Liver (tissue), 9 donors: ENCODE measurements around the gene PSMG1. TPM values are rescaled to one million over a fixed set of nuclear protein-coding genes. Genes with fewer than 3 reads are reported as not detected.
"Not testable (repeated sequence)": the region's sequence is repeated elsewhere in the genome, so short reads cannot be mapped to it uniquely, and the experiment has no call there.

ENCODE experiments used
- DNase-seq: peaks from one replicate; pipeline ENCODE4 v3.0.0-alpha.2; 2017; ENCODE audit warnings: low spot score
- H3K27ac ChIP-seq, 2 donors: one replicate each; pipeline ENCODE4 v1.7.0; 2013; ENCODE audit warnings: inconsistent platforms in 2 of 2, low read length in 2 of 2, control low read depth in 1 of 2, low read depth in 1 of 2, mild to moderate bottlenecking in 1 of 2
- H3K27me3 ChIP-seq, 4 donors: one replicate each; pipeline versions ENCODE4 v1.6.1 to v1.7.0; 2013; ENCODE audit warnings: low read length in 3 of 4, inconsistent platforms in 1 of 4, mild to moderate bottlenecking in 1 of 4, moderate library complexity in 1 of 4; ENCODE audit not compliant: control insufficient read depth in 4 of 4, insufficient read depth in 4 of 4
- H3K36me3 ChIP-seq, 4 donors: one replicate each; pipeline versions ENCODE4 v1.6.1 to v1.7.0; 2013; ENCODE audit warnings: low read length in 3 of 4, mild to moderate bottlenecking in 3 of 4, low read depth in 1 of 4, moderate library complexity in 1 of 4; ENCODE audit not compliant: control insufficient read depth in 4 of 4, insufficient read depth in 3 of 4
- H3K4me1 ChIP-seq, 4 donors: one replicate each; pipeline versions ENCODE4 v1.6.1 to v1.7.0; 2013; ENCODE audit warnings: low read length in 3 of 4, mild to moderate bottlenecking in 3 of 4, moderate library complexity in 1 of 4; ENCODE audit not compliant: control insufficient read depth in 4 of 4, insufficient read depth in 4 of 4
- H3K4me3 ChIP-seq, 3 donors: one replicate each; pipeline versions ENCODE4 v1.6.1 to v1.7.0; 2013; ENCODE audit warnings: low read length in 3 of 3, control low read depth in 1 of 3, low read depth in 1 of 3, mild to moderate bottlenecking in 1 of 3
- H3K9ac ChIP-seq, 2 donors: one replicate each; pipeline ENCODE4 v1.7.0; 2013; ENCODE audit warnings: low read length in 2 of 2, mild to moderate bottlenecking in 2 of 2, moderate library complexity in 2 of 2, control low read depth in 1 of 2, low read depth in 1 of 2
- H3K9me3 ChIP-seq, 4 donors: one replicate each; pipeline versions ENCODE4 v1.6.1 to v1.7.0; 2013; ENCODE audit warnings: low read length in 3 of 4; ENCODE audit not compliant: control insufficient read depth in 4 of 4
- EGR1 ChIP-seq, 2 donors: IDR thresholded peaks; 2 replicates each; pipeline ENCODE4 v1.6.1; 2016 to 2018; ENCODE audit warnings: antibody characterized with exemption in 2 of 2, low read depth in 2 of 2
- FOXA1 ChIP-seq: IDR thresholded peaks from 2 replicates; pipeline ENCODE4 v1.6.1; 2016; ENCODE audit warnings: antibody characterized with exemption
- FOXA2 ChIP-seq: IDR thresholded peaks from 2 replicates; pipeline ENCODE4 v1.6.1; 2016; ENCODE audit warnings: antibody characterized with exemption
- GABPA ChIP-seq, 2 donors: IDR thresholded peaks in 1 of 2; conservative IDR thresholded peaks in 1 of 2; 2 replicates each; pipeline ENCODE4 v1.6.1; 2016; ENCODE audit warnings: antibody characterized with exemption in 2 of 2, mild to moderate bottlenecking in 1 of 2, moderate library complexity in 1 of 2
- JUND ChIP-seq, 2 donors: IDR thresholded peaks; 2 replicates each; pipeline ENCODE4 v1.6.1; 2016; ENCODE audit warnings: antibody characterized with exemption in 2 of 2
- NR2F2 ChIP-seq: IDR thresholded peaks from 2 replicates; pipeline ENCODE4 v1.6.1; 2016; ENCODE audit warnings: antibody characterized with exemption
- RAD21 ChIP-seq, 2 donors: IDR thresholded peaks; 2 replicates each; pipeline ENCODE4 v1.6.1; 2016; ENCODE audit warnings: antibody characterized with exemption in 2 of 2, mild to moderate bottlenecking in 2 of 2
- YY1 ChIP-seq: IDR thresholded peaks from 2 replicates; pipeline ENCODE4 v1.6.1; 2016; ENCODE audit warnings: antibody characterized with exemption, mild to moderate bottlenecking
- WGBS: extraction: QIAGEN DNeasy Blood & Tissue Kit; methylation state at CpG from one replicate; pipeline ENCODE4 v1.1.7; 2013; 5-methylcytosine and 5-hydroxymethylcytosine counted together
- polyA plus RNA-seq, 2 donors: library from polyadenylated mRNA; stranded (reverse) in 1 of 2; unstranded in 1 of 2; fragments of 200-250 nt in 1 of 2; fragments of >200 nt in 1 of 2; fragmentation: Nextera tagmentation in 1 of 2; extraction: Ambion mirVana in 1 of 2; gene quantifications; one replicate each; pipeline versions ENCODE4 v1.2.1 to v1.2.3, GENCODE V29; 2013 to 2015
- total RNA-seq, 2 donors: library from RNA; depleted of rRNA; stranded (reverse); fragments of >200 nt; gene quantifications; one replicate each; pipeline ENCODE4 v1.2.3, GENCODE V29; 2014
- TF ChIP-seq, protein P1 (sequence below): fragments of 150-350 bp; IDR thresholded peaks from 2 replicates; pipeline ENCODE4 v1.5.1; 2017; ENCODE audit warnings: improper control_type of control experiment, low read depth, low read length; ENCODE audit not compliant: missing input control
- TF ChIP-seq, protein P2 (sequence below): IDR thresholded peaks from 2 replicates; pipeline ENCODE4 v1.6.1; 2016; ENCODE audit warnings: antibody characterized with exemption, mild to moderate bottlenecking
- TF ChIP-seq, protein P3 (sequence below): IDR thresholded peaks from 2 replicates; pipeline ENCODE4 v1.6.1; 2016; ENCODE audit warnings: antibody characterized with exemption
- donor health status: healthy.
- donor health status: healthy.
- donor health status: healthy.
- donor health status: healthy.
- donor health status: healthy.

The PSMG1 gene
- total and polyA plus RNA-seq, 4 donors = 23.9 to 32.3 (median 30.7) TPM

DNA sequence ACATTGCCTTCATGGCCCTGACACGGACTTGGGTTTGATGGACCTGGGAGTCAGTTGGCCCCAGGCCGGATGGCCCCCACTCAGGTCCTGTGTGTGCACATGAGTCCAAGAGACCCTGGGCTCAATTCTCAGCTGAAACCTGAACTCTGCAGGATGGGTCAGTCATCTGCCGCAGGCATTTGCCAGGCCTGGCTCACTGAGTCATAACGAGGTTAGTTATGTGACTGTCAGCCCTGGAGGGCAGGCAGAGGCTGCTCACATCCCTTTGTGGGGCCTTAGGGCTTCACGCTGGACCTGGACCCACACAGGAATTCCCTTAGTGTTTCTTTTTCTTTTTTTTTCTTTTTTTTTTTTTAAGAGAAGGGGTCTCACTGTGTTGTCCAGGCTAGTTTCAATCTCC, 46.5 kb downstream of the PSMG1 start (continued):
- no peak for TF ChIP-seq EGR1 (IDR thresholded peaks at IDR 0.05; ENCODE audit: low read depth in 2 of 2)

DNA sequence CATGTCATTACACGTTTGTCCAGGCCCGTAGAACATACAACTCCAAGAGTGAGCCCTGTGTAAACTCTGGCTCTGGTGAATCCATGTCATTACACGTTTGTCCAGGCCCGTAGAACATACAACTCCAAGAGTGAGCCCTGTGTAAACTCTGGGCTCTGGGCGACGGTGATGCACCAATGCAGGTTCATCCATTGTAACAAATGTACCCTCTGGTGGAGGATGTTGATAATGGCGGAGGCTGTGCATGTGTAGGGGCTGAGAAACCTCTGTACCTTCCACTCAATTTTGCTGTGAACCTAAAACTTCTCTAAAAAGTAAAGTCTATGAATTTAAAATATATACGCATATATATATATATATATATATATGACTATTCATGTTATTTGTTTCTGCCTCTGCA, 47.1 kb downstream of the PSMG1 start:
- not testable (repeated sequence) for H3K27ac ChIP-seq, H3K27me3 ChIP-seq, H3K9me3 ChIP-seq, H3K4me3 ChIP-seq, H3K4me1 ChIP-seq, DNase-seq, H3K36me3 ChIP-seq, H3K9ac ChIP-seq
- 60% methylated on average over 8 of the region's 8 CpGs for WGBS
- TF ChIP-seq, protein P1, sequence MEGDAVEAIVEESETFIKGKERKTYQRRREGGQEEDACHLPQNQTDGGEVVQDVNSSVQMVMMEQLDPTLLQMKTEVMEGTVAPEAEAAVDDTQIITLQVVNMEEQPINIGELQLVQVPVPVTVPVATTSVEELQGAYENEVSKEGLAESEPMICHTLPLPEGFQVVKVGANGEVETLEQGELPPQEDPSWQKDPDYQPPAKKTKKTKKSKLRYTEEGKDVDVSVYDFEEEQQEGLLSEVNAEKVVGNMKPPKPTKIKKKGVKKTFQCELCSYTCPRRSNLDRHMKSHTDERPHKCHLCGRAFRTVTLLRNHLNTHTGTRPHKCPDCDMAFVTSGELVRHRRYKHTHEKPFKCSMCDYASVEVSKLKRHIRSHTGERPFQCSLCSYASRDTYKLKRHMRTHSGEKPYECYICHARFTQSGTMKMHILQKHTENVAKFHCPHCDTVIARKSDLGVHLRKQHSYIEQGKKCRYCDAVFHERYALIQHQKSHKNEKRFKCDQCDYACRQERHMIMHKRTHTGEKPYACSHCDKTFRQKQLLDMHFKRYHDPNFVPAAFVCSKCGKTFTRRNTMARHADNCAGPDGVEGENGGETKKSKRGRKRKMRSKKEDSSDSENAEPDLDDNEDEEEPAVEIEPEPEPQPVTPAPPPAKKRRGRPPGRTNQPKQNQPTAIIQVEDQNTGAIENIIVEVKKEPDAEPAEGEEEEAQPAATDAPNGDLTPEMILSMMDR = peak; percentile 43
- peak; percentile 74 to 80 for TF ChIP-seq RAD21 (IDR thresholded peaks at IDR 0.05)

DNA sequence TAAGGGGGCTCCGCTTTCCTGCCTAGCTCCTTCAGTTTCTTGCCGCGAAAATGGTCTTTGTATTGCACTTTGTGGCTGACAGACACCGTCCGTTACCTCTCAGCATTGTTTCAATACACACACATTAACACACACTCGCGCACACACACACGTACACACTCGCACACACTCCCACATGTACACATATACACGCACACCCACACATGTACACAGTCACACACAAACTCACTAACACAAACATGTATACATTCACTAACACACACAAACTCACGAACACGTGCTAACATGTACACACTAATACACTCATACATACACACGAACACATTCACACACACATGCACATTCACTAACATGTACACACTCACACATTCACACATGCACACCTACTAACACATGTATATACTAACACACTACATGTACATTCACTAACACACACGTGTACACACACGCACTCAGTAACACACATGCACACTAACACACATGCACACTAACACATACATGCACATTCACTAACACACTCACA, 48.9 kb downstream of the PSMG1 start:
- H3K36me3 ChIP-seq = no peaks in the 10 kb centered on the region

DNA sequence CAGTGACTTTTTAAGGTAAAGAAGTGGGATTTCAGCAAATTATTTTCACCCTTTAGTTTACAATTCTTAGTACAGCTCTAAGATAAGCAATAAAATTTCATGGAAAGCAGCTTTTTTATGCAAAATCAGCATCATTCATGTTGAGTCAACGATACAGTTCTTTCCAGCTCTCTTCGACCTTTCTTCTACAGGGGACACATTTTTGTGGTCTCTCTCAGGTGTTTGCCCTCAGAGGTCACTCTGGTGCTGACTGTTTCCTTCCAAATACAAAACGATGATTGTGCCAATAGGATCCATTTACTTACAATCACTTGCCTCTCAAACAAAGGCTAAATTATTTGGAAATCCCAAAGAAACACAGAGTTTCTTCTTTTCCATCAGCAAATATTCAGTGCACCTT, 51.0 kb downstream of the PSMG1 start:
- no peak overlapping the region for H3K9ac ChIP-seq
- no peaks in the 10 kb centered on the region for H3K27me3 ChIP-seq
- H3K4me3 ChIP-seq = no peak overlapping the region
- H3K9me3 ChIP-seq = peaks cover 0 to 3% (median 0%) of the 10 kb centered on the region in 4 donors
- no peak for TF ChIP-seq YY1
- TF ChIP-seq RAD21 (IDR thresholded peaks at IDR 0.05) = no peak
- TF ChIP-seq GABPA (IDR thresholded peaks at IDR 0.05 in 1 of 2, conservative IDR thresholded peaks at IDR 0.05 in 1 of 2) = no peak
- TF ChIP-seq, protein P2, sequence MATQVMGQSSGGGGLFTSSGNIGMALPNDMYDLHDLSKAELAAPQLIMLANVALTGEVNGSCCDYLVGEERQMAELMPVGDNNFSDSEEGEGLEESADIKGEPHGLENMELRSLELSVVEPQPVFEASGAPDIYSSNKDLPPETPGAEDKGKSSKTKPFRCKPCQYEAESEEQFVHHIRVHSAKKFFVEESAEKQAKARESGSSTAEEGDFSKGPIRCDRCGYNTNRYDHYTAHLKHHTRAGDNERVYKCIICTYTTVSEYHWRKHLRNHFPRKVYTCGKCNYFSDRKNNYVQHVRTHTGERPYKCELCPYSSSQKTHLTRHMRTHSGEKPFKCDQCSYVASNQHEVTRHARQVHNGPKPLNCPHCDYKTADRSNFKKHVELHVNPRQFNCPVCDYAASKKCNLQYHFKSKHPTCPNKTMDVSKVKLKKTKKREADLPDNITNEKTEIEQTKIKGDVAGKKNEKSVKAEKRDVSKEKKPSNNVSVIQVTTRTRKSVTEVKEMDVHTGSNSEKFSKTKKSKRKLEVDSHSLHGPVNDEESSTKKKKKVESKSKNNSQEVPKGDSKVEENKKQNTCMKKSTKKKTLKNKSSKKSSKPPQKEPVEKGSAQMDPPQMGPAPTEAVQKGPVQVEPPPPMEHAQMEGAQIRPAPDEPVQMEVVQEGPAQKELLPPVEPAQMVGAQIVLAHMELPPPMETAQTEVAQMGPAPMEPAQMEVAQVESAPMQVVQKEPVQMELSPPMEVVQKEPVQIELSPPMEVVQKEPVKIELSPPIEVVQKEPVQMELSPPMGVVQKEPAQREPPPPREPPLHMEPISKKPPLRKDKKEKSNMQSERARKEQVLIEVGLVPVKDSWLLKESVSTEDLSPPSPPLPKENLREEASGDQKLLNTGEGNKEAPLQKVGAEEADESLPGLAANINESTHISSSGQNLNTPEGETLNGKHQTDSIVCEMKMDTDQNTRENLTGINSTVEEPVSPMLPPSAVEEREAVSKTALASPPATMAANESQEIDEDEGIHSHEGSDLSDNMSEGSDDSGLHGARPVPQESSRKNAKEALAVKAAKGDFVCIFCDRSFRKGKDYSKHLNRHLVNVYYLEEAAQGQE = no peak
- no peak for TF ChIP-seq JUND (IDR thresholded peaks at IDR 0.05)
- TF ChIP-seq FOXA1 = no peak
- no peak for TF ChIP-seq NR2F2
- TF ChIP-seq FOXA2 = no peak
- no peak for TF ChIP-seq EGR1 (IDR thresholded peaks at IDR 0.05; ENCODE audit: low read depth in 2 of 2)
- 67% methylated on average over 3 of the region's 3 CpGs for WGBS
- DNase-seq = no peak
- H3K27ac ChIP-seq = no peak overlapping the region
- H3K4me1 ChIP-seq = peaks cover 0 to under 1% (median 0%) of the 10 kb centered on the region in 4 donors
- H3K36me3 ChIP-seq = no peaks in the 10 kb centered on the region

More for the DNA sequence above, 48.9 kb downstream of the PSMG1 start:
- H3K27me3 ChIP-seq = no peaks in the 10 kb centered on the region
- no peak overlapping the region for H3K27ac ChIP-seq
- no peak overlapping the region for H3K9ac ChIP-seq
- 96% methylated on average over 15 of the region's 15 CpGs for WGBS
- H3K4me1 ChIP-seq = peaks cover 0 to 4% (median 0%) of the 10 kb centered on the region in 4 donors
- TF ChIP-seq, protein P3, sequence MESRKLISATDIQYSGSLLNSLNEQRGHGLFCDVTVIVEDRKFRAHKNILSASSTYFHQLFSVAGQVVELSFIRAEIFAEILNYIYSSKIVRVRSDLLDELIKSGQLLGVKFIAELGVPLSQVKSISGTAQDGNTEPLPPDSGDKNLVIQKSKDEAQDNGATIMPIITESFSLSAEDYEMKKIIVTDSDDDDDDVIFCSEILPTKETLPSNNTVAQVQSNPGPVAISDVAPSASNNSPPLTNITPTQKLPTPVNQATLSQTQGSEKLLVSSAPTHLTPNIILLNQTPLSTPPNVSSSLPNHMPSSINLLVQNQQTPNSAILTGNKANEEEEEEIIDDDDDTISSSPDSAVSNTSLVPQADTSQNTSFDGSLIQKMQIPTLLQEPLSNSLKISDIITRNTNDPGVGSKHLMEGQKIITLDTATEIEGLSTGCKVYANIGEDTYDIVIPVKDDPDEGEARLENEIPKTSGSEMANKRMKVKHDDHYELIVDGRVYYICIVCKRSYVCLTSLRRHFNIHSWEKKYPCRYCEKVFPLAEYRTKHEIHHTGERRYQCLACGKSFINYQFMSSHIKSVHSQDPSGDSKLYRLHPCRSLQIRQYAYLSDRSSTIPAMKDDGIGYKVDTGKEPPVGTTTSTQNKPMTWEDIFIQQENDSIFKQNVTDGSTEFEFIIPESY = no peak
- DNase-seq = no peak
- no peak overlapping the region for H3K4me3 ChIP-seq
- peaks cover 0 to 3% (median 0%) of the 10 kb centered on the region in 4 donors for H3K9me3 ChIP-seq
